ENCODE results near the gene TEX38. TPM values are rescaled to one million over a fixed set of nuclear protein-coding genes. Genes with fewer than 3 reads are reported as not detected.

The TEX38 gene
- total RNA-seq, 1 experiment from 2014 or later, result 0.47 TPM

- Histone ChIP-seq H3K27ac (ENCODE audit: low read depth, low read length) (peak within 1 kb of the TSS; percentile 68), H3K27me3 (ENCODE audit: insufficient read depth, low read length) (no peaks in the 10 kb centered on the region), H3K4me3 (replicated peaks in 1 of 2; ENCODE audit: low read depth in 1 of 2, low read length in 2 of 2) (peak within 1 kb of the TSS; percentile 85 to 89), H3K9me2 (ENCODE audit: insufficient read depth) (no peaks in the 10 kb centered on the region), H3K9me3 (ENCODE audit: control insufficient read depth in 1 of 2, insufficient read depth in 1 of 2, low read depth in 1 of 2, low read length in 2 of 2) (no peaks in the 10 kb centered on the region), H3K4me1 (ENCODE audit: control insufficient read depth in 1 of 2, insufficient read depth in 2 of 2, low read length in 2 of 2) (peaks cover 0 to 19% of the 10 kb centered on the region in 2 experiments; a peak in 3 of 4 replicates), H3K36me3 (ENCODE audit: control insufficient read depth in 1 of 2, insufficient read depth in 2 of 2, low read length in 2 of 2) (peaks cover 2 to 4% of the 10 kb centered on the region in 2 experiments; a peak in 2 of 4 replicates), H2AFZ (ENCODE audit: low read depth, low read length, poor library complexity, severe bottlenecking) (peak within 1 kb of the TSS; percentile 87), H4K20me1 (ENCODE audit: insufficient read depth) (no peaks in the 10 kb centered on the region), H3K4me2 (ENCODE audit: low read length) (peak within 1 kb of the TSS; percentile 91), H3K79me2 (ENCODE audit: insufficient read depth, low read length) (peaks cover 16% of the 10 kb centered on the region), H3K9ac (ENCODE audit: low read length) (peak within 1 kb of the TSS; percentile 76)
- ATAC-seq (peak; percentile 88), DNase-seq (ENCODE audit: low read depth, low spot score) (peak; percentile 48)
- ChIA-PET POLR2A (interaction anchor here (0.6 kb wide), 1 partner anchor 13 kb away, joined by 4 read pairs; no protein-coding TSS in a partner anchor), RAD21 (ENCODE audit: low non-redundant PET in 1 of 2, low total read pairs in 2 of 2, uncharacterized antibody in 2 of 2, unreplicated experiment in 2 of 2) (no interaction called here), CTCF (no interaction called here)
- intact Hi-C loops (cut with micrococcal nuclease), result no loop called here
- no TSS peak for BruUV-seq (replicated peaks)
- TF ChIP-seq SRF (IDR thresholded peaks at IDR 0.05; ENCODE audit: low read depth), result no peak; the same call in 1 of the 2 replicates
- TF ChIP-seq POLR2A (IDR thresholded peaks at IDR 0.05; ENCODE audit: borderline replicate concordance, extremely low read depth, insufficient read depth, insufficient read length), result no peak
- no peak for TF ChIP-seq ATF3 (IDR thresholded peaks at IDR 0.05)
- TF ChIP-seq EZH2phosphoT487 (IDR thresholded peaks at IDR 0.05; ENCODE audit: borderline replicate concordance), result no peak
- TF ChIP-seq CTCF (IDR thresholded peaks at IDR 0.05 in 2 of 3, conservative IDR thresholded peaks at IDR 0.05 in 1 of 3; ENCODE audit: borderline replicate concordance in 1 of 3, insufficient read depth in 1 of 3, low read depth in 2 of 3, low read length in 2 of 3), result no peak
- no peak for TF ChIP-seq FOSL1 (IDR thresholded peaks at IDR 0.05; ENCODE audit: low read depth)
- TF ChIP-seq ZNF274 (IDR thresholded peaks at IDR 0.05; ENCODE audit: low read depth, low read length), result no peak
- peak; percentile 86 for TF ChIP-seq YY1 (IDR thresholded peaks at IDR 0.05; ENCODE audit: extremely low read depth, insufficient replicate concordance, low read depth, low read length)
- TF ChIP-seq ELF1 (IDR thresholded peaks at IDR 0.05; ENCODE audit: borderline replicate concordance, low read depth), result no peak
- TF ChIP-seq EGR1 (IDR thresholded peaks at IDR 0.05; ENCODE audit: low read depth), result 0 out of 2 replicates have a peak, but pooled peaks have one; percentile 51
- peak; percentile 96 for TF ChIP-seq ZFX (IDR thresholded peaks at IDR 0.05)
- TF ChIP-seq EZH2 (IDR thresholded peaks at IDR 0.05), result no peak
- TF ChIP-seq REST (IDR thresholded peaks at IDR 0.05; ENCODE audit: low read depth), result no peak
- peak; percentile 53; the same call in 1 of the 2 replicates for TF ChIP-seq MAX (IDR thresholded peaks at IDR 0.05)
- TF ChIP-seq POLR2AphosphoS5 (IDR thresholded peaks at IDR 0.05; ENCODE audit: low read depth, low read length), result peak; percentile 77
- no peak for TF ChIP-seq TCF7L2 (IDR thresholded peaks at IDR 0.05; ENCODE audit: borderline replicate concordance, extremely low read depth, insufficient read depth, insufficient read length)
- TF ChIP-seq JUND (IDR thresholded peaks at IDR 0.05), result no peak
- no peak for TF ChIP-seq RAD21 (IDR thresholded peaks at IDR 0.05; ENCODE audit: low read depth)
- no peak; the same call in 1 of the 2 replicates for TF ChIP-seq SIN3A (IDR thresholded peaks at IDR 0.05; ENCODE audit: low read depth)
- no peak for TF ChIP-seq CBX3 (IDR thresholded peaks at IDR 0.05; ENCODE audit: low read depth)
- TF ChIP-seq SP1 (IDR thresholded peaks at IDR 0.05; ENCODE audit: low read depth), result no peak
Observed at GRCh38 chr1:46667782-46668760, 3.6 kb upstream of the TEX38 start, which contains the start of gene ATPAF1. TSS of gene ATPAF1 (minus strand) at chr1:46668364. CDS start at chr1:46668322, 42 bp downstream.
